H9 (cell line): Measurements from ENCODE around the gene STX8. TPM values are rescaled to one million over a fixed set of nuclear protein-coding genes. Genes with fewer than 3 reads are reported as not detected.

Experiments used
- DNase-seq: peaks from one replicate; pipeline ENCODE4 v3.0.0-alpha.2; 2017
- H2AFZ ChIP-seq: one replicate; pipeline ENCODE4 v1.6.1; 2013; ENCODE audit warnings: mild to moderate bottlenecking, low read length, control low read depth, moderate library complexity
- H2AK5ac ChIP-seq: 2 replicates; pipeline ENCODE4 v1.6.1; 2013; ENCODE audit warnings: low read length, control low read depth, mixed read lengths; ENCODE audit not compliant: insufficient read length
- H2BK120ac ChIP-seq: one replicate; pipeline ENCODE4 v1.6.1; 2013; ENCODE audit warnings: low read depth, mild to moderate bottlenecking, low read length, control low read depth, inconsistent platforms; ENCODE audit not compliant: poor library complexity, severe bottlenecking
- H2BK12ac ChIP-seq: 2 replicates; pipeline ENCODE4 v1.6.1; 2013; ENCODE audit warnings: low read length, control low read depth, mixed read lengths, low read depth; ENCODE audit not compliant: insufficient read length
- H2BK15ac ChIP-seq: 2 replicates; pipeline ENCODE4 v1.6.1; 2013; ENCODE audit warnings: low read depth, low read length, control low read depth
- H2BK20ac ChIP-seq: one replicate; pipeline ENCODE4 v1.6.1; 2013; ENCODE audit warnings: low read depth, mild to moderate bottlenecking, low read length, control low read depth, inconsistent platforms; ENCODE audit not compliant: poor library complexity, severe bottlenecking
- H2BK5ac ChIP-seq: 2 replicates; pipeline ENCODE4 v1.6.1; 2013; ENCODE audit warnings: low read length, control low read depth, mixed read lengths; ENCODE audit not compliant: insufficient read length
- H3K14ac ChIP-seq: 2 replicates; pipeline ENCODE4 v1.6.1; 2013; ENCODE audit warnings: low read length, control low read depth; ENCODE audit not compliant: insufficient read depth
- H3K18ac ChIP-seq: 2 replicates; pipeline ENCODE4 v1.6.1; 2013; ENCODE audit warnings: low read depth, mild to moderate bottlenecking, mixed read lengths, low read length, control low read depth; ENCODE audit not compliant: insufficient read length
- H3K23ac ChIP-seq: 2 replicates; pipeline ENCODE4 v1.6.1; 2013; ENCODE audit warnings: low read length, control low read depth, mixed read lengths, low read depth; ENCODE audit not compliant: insufficient read length
- H3K23me2 ChIP-seq: 2 replicates; pipeline ENCODE4 v1.6.1; 2013; ENCODE audit warnings: low read depth, mild to moderate bottlenecking, mixed read lengths, low read length, control low read depth; ENCODE audit not compliant: insufficient read length, poor library complexity, severe bottlenecking
- H3K27ac ChIP-seq: 2 replicates; pipeline ENCODE4 v1.5.1; 2013; ENCODE audit warnings: low read length, control low read depth, mixed read lengths, low read depth; ENCODE audit not compliant: insufficient read length
- H3K27me3 ChIP-seq: 2 replicates; pipeline ENCODE4 v1.6.1; 2013; ENCODE audit warnings: low read length, control low read depth, inconsistent platforms; ENCODE audit not compliant: insufficient read depth
- H3K4ac ChIP-seq: 2 replicates; pipeline ENCODE4 v1.6.1; 2013; ENCODE audit warnings: low read depth, mild to moderate bottlenecking, control low read depth, inconsistent platforms, low read length, moderate library complexity
- H3K4me1 ChIP-seq: 2 replicates; pipeline ENCODE4 v1.6.1; 2013; ENCODE audit warnings: low read length, control low read depth, inconsistent platforms; ENCODE audit not compliant: insufficient read depth
- H3K4me2 ChIP-seq: 2 replicates; pipeline ENCODE4 v1.6.1; 2013; ENCODE audit warnings: low read length, control low read depth, mixed read lengths; ENCODE audit not compliant: insufficient read length, insufficient read depth
- H3K56ac ChIP-seq: 2 replicates; pipeline ENCODE4 v1.6.1; 2013; ENCODE audit warnings: low read depth, mild to moderate bottlenecking, mixed read lengths, low read length, control low read depth; ENCODE audit not compliant: insufficient read length
- H3K79me1 ChIP-seq: 2 replicates; pipeline ENCODE4 v1.6.1; 2013; ENCODE audit warnings: low read depth, mild to moderate bottlenecking, moderate library complexity, low read length, control low read depth, inconsistent platforms; ENCODE audit not compliant: insufficient read depth, poor library complexity, severe bottlenecking
- H3K79me2 ChIP-seq: 2 replicates; pipeline ENCODE4 v1.6.1; 2013; ENCODE audit warnings: low read length, control low read depth, inconsistent platforms; ENCODE audit not compliant: insufficient read depth
- H3K9ac ChIP-seq: 2 replicates; pipeline ENCODE4 v1.6.1; 2013; ENCODE audit warnings: low read length, control low read depth, mixed read lengths; ENCODE audit not compliant: insufficient read length; ENCODE audit errors: extremely low read depth
- H3K9me3 ChIP-seq: one replicate; pipeline ENCODE4 v1.6.1; 2013; ENCODE audit warnings: low read depth, low read length, inconsistent platforms; ENCODE audit not compliant: control insufficient read depth
- H3T11ph ChIP-seq: one replicate; pipeline ENCODE4 v1.6.1; 2013; ENCODE audit warnings: mild to moderate bottlenecking, low read length, control low read depth, inconsistent platforms
- H4K20me1 ChIP-seq: one replicate; pipeline ENCODE4 v1.6.1; 2013; ENCODE audit not compliant: control insufficient read depth, insufficient read length, insufficient read depth
- H4K5ac ChIP-seq: 2 replicates; pipeline ENCODE4 v1.6.1; 2013; ENCODE audit warnings: low read depth, mild to moderate bottlenecking, mixed read lengths, low read length, control low read depth; ENCODE audit not compliant: insufficient read length
- H4K8ac ChIP-seq: replicated peaks from 2 replicates; pipeline ENCODE4 v1.6.1; 2013; ENCODE audit warnings: low read length, control low read depth, mixed read lengths, low read depth; ENCODE audit not compliant: insufficient read length
- H4K91ac ChIP-seq: 2 replicates; pipeline ENCODE4 v1.6.1; 2013; ENCODE audit warnings: low read depth, mild to moderate bottlenecking, moderate library complexity, mixed read lengths, low read length, control low read depth; ENCODE audit not compliant: insufficient read length
- H3K27ac Mint-ChIP-seq, 3 experiments: 2 replicates in 2 of 3; 3 replicates in 1 of 3; pipeline ENCODE4 v1.8.0; 2020 to 2021; ENCODE audit warnings: mixed read lengths in 3 of 3, mild to moderate bottlenecking in 1 of 3, moderate library complexity in 1 of 3
- H3K27me3 Mint-ChIP-seq: 2 replicates; pipeline ENCODE4 v1.8.0; 2021; ENCODE audit warnings: low read depth, mild to moderate bottlenecking, moderate library complexity, mixed read lengths
- H3K36me3 Mint-ChIP-seq, 3 experiments: 2 replicates in 2 of 3; 3 replicates in 1 of 3; pipeline ENCODE4 v1.8.0; 2020 to 2021; ENCODE audit warnings: low read depth in 3 of 3, mixed read lengths in 3 of 3; ENCODE audit not compliant: insufficient read depth in 1 of 3
- H3K4me1 Mint-ChIP-seq, 2 experiments: 2 replicates each; pipeline ENCODE4 v1.8.0; 2020; ENCODE audit warnings: mixed read lengths in 2 of 2
- H3K4me3 Mint-ChIP-seq, 2 experiments: 2 replicates in 1 of 2; 3 replicates in 1 of 2; pipeline ENCODE4 v1.8.0; 2020 to 2021; ENCODE audit warnings: mild to moderate bottlenecking in 2 of 2, mixed read lengths in 2 of 2, moderate library complexity in 1 of 2
- H3K9me3 Mint-ChIP-seq, 2 experiments: 2 replicates in 1 of 2; 3 replicates in 1 of 2; pipeline ENCODE4 v1.8.0; 2020; ENCODE audit warnings: mild to moderate bottlenecking in 2 of 2, mixed read lengths in 2 of 2, moderate library complexity in 1 of 2
- CTCF ChIP-seq: fragments of 200-600 bp; sonication (generic); conservative IDR thresholded peaks from 3 replicates; pipeline ENCODE4 v1.8.0; 2021; ENCODE audit warnings: antibody characterized with exemption, mild to moderate bottlenecking
- WGBS: extraction: QIAGEN DNeasy Blood & Tissue Kit; methylation state at CpG from one replicate; pipeline ENCODE4 v1.1.7; 2013; ENCODE audit warnings: missing lambda C conversion rate, low lambda C conversion rate, mixed read lengths; ENCODE audit not compliant: insufficient read length; ENCODE audit errors: extremely low coverage; 5-methylcytosine and 5-hydroxymethylcytosine counted together
- total RNA-seq: library from RNA; stranded (reverse); gene quantifications from 2 replicates; pipeline ENCODE4 v1.2.1, GENCODE V29; 2021

Gene STX8
- total RNA-seq, 1 experiment from 2014 or later, result 55.1 TPM

DNA sequence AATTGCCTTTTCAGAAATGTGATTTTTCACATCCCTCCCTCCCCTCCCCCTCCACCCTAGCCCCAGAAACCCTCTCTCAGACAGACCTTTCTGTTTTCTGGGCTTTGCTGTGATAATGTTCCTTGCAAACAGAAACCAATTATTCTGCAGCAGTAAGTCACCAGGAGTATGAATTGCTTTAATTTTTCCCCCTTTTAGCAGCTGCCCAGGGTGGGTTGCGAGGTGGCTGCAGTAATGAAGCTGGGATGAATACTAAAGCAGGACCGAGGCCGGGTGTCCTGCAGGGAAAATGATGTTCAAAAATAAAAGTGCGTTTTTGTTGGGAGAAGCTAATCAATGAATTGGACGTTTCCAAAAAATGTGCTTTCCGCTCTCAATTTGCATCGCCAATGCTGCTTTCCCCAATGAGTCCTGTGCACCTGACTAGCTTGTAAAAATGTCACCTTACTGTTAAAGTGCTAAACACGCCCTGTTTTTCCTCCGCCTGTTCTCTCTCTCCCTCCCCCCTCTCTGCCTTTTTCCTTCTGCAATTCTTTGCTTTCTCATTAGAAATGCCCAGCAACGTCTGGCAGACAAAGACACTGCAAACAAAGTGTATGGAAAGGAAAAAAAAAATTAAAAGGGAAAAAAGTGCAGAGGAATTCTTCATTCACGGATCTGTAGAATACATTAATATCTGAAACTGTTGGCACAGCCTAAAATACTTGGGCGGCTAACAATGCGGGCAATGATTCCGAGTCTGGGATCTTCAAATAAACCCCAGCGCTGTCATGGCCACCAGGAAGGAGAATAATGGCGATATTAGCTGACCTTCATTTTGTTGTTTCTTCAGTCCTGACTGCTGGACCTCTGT is 244.1 kb downstream of the STX8 start:
- no peak overlapping the region for H3K23ac ChIP-seq
- H2BK5ac ChIP-seq, result no peak overlapping the region
- no peaks in the 10 kb centered on the region for H3K23me2 ChIP-seq
- H3K18ac ChIP-seq, result no peak overlapping the region
- peak overlapping the region; percentile 22 for H3K4me2 ChIP-seq
- no peak overlapping the region for H4K5ac ChIP-seq
- H3K27ac ChIP-seq, result no peak overlapping the region
- no peaks in the 10 kb centered on the region for H3K27me3 ChIP-seq
- no peak overlapping the region for H2BK120ac ChIP-seq
- peaks cover 17% of the 10 kb centered on the region for H3K27me3 Mint-ChIP-seq
- peak overlapping the region in 1 of 2 experiments; percentile 12; a peak in 1 of 5 replicates for H3K4me3 Mint-ChIP-seq
- no peak overlapping the region for H2BK12ac ChIP-seq
- no peaks in the 10 kb centered on the region for H3K79me2 ChIP-seq
- no peak overlapping the region for H3T11ph ChIP-seq
- no peak overlapping the region for H3K56ac ChIP-seq
- no peak overlapping the region for H4K91ac ChIP-seq
- no peak overlapping the region for H2AFZ ChIP-seq
- H2BK20ac ChIP-seq, result no peak overlapping the region
- H3K14ac ChIP-seq, result no peak overlapping the region
- no peak overlapping the region for H3K4ac ChIP-seq
- peaks cover 14% of the 10 kb centered on the region; the same call in 1 of the 2 replicates for H3K4me1 ChIP-seq
- WGBS, result no CpG with 5 or more reads among the region's 16 CpGs
- H3K9me3 ChIP-seq, result no peaks in the 10 kb centered on the region
- H2AK5ac ChIP-seq, result no peak overlapping the region
- H4K20me1 ChIP-seq, result no peaks in the 10 kb centered on the region
- peaks cover 17 to 20% of the 10 kb centered on the region in 2 experiments for H3K9me3 Mint-ChIP-seq
- no peak overlapping the region for H2BK15ac ChIP-seq
- H3K9ac ChIP-seq, result no peak overlapping the region
- peaks cover 9 to 24% (median 10%) of the 10 kb centered on the region in 3 experiments for H3K36me3 Mint-ChIP-seq
- H3K4me1 Mint-ChIP-seq, result peaks cover 35 to 43% of the 10 kb centered on the region in 2 experiments
- TF ChIP-seq CTCF, result no peak
- H3K79me1 ChIP-seq, result no peaks in the 10 kb centered on the region
- no peak overlapping the region; a peak in 1 of 7 replicates for H3K27ac Mint-ChIP-seq
- H4K8ac ChIP-seq, result no peak overlapping the region
- DNase-seq, result no peak
